ENCODE results near the gene LTV1.
"Not testable (repeated sequence)": the region's sequence is repeated elsewhere in the genome, so short reads cannot be mapped to it uniquely, and the experiment has no call there.

GRCh38 chr6:143796551-143796950, 46.6 kb upstream of the LTV1 start:
- not testable (repeated sequence) for TF ChIP-seq POLR2A, CTCF, EP300 (IDR thresholded peaks at IDR 0.05)

Measured in ovary (tissue), 3 donors.